Activated gamma-delta T cell treated with Interleukin-2 at 50 U/mL for 16 hours (primary cell): ENCODE results near the gene SH3BP5.

Source experiments
- DNase-seq: peaks from one replicate; pipeline ENCODE4 v3.0.0-alpha.2; 2020

The SH3BP5 gene

DNA sequence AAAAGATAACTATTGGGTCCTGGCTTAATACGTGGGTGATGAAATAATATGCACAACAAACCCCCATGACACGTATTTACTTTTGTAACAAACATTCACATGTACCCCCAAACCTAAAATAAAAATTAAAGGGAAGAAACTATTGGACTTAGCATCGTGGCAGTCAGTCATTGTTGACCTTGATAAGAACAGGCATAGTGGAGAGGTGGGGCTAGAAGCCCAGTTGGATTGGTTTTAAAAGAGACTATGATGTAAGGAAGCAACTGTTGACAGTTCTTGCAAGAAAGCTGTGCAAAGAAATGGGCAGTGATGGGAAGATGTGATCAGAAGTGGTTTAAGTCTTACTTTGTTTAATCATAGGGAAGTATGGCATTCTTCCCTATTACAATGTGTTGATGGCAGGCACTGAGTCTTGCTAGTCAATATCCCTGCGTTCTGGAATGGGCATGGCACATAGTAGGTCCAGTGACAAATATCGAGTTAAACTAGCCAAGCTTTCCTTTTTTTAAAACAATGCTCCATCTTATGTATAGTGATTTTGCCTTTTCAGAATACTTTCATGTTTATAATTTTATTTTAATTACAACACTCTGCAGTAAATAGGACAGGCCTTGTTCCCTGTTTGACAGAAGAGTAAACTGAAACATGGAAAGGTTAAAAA is 88.4 kb downstream of the SH3BP5 start:
- no peak for DNase-seq

DNA sequence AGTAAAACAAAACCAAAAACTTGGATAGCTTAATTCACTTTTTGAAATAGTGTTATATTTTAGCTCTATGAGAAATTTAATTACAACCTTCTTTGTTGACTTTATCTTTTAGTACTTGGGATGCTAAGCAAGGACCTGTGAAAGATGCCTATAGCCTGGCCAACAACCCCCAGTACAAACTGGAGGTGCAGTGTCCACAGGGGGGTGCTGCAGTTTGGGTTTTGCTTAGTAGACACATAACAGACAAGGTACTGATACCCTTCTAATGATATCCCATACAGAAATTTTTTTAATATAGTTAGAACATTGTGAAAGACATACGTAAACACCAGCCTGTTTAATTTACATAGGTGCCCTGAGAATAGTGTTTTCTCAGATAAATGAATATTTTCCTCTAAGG is 91.0 kb downstream of the SH3BP5 start:
- DNase-seq, result peak; percentile 33

DNA sequence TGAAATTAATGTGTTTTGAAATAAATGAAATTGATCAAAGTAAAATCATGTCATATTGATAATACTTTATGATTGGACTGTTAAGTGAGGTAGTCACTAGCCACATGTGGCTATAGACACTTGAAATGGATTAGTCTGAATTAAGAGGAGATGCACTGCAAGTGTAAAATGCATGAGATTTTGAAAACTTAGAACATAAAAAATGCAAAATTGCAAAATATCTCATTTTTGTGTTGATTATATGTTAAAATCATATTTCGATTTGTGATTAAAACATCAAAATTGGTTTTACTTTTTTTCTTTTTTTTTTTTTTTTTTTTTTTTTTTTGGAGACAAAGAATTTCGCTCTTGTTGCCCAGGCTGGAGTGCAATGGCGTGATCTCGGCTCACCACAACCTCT is 103.1 kb downstream of the SH3BP5 start:
- DNase-seq, result no peak

DNA sequence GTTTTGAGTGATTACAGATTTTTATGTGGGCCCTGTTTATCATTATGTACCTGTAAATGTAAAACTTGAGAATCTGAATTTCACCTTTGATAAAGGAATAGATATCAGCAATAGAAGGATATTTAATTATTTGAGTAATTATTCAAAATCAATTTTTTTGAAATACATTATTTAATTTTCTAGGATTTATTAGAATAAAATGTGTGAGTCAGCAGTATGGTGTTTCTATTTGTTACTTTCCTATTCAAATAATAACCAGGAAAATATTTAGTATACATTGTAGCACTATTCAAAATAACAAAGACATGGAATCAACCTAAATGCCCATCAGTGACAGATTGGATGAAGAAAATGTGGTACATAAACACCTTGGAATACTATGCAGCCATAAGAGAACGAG is 104.2 kb downstream of the SH3BP5 start:
- no peak for DNase-seq

DNA sequence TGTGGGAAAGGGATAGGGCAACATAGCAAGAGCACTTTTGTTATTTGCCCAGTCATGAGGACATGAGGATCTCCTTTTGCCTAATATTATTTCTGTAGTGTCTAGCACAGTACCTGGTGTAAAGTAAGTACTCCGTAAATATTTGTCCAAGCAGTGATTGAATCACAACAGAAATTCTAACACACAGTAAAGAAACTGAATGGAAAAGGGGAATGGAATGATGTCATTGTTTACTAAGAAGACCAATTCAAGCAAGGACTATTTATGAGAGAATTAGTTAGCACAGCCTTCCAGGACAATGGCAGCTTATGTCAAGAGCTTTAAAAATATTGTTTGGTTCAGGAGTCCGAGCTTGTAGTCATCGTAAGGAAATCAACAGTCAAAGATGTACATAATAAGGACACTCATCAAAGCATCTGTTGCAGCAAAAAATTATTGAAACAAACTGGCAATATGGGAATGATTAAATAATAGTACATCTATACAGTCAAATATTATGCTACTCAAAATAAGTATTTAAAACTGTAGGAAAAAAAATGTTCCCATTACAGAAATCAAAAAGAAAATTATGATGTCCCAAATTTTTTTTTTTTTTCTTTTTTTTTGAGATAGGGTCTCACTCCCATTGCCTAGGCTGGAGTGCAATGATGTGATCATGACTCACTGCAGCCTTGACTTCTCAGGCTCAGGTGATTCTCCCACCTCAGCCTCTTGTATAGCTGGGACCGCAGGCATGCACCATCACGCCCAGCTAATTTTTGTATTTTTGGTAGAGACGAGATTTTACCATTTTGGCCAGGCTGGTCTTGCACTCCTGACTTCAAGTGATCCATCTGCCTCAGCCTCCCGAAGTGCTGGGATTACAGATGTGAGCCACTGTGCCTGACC is 108.5 kb downstream of the SH3BP5 start:
- DNase-seq, result no peak

DNA sequence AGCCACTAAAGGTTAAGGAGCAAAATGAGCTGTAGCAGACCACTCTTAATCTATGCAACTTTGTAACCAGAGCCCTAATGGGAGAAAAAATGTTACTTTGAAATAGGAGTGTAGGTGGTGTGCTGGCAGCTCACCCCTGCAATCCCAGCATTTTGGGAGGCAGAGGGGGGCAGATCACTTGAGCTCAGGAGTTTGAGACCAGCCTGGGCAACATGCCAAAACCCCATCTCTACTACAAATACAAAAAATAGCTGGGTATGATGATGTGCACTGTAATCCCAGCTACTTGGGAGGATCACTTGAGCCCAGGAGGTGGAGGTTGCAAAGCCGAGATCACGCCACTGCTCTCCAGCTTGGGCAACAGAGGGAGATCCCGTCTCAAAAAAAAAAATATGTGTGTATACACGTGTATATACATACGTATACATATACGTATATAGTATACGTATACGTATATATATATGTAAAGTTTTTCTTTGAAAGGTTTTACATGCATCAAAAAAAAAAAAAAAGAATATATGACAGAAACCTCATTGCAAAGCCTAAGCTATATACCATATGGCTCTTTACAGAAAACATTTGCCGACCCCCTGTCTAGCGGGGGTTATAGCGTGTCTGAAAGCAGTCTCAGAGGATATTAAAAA is 110.7 kb downstream of the SH3BP5 start:
- DNase-seq, result no peak

DNA sequence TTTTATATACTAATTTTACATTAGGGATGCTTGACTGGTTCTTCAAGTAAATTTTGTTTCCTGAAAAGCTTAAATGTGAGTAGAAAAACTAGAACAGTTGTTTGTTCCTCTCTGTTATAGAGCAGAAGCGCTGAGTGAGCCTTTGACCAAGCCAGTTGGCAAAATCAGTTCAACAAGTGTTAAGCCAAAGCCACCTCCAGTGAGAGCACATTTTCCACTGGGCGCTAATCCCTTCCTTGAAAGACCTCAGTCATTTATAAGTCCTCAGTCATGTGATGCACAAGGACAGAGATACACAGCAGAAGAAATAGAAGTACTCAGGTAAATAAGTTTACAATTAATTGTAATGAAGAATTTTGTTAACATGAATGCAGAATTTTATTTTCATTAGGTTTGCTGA is 111.7 kb downstream of the SH3BP5 start:
- DNase-seq, result no peak

DNA sequence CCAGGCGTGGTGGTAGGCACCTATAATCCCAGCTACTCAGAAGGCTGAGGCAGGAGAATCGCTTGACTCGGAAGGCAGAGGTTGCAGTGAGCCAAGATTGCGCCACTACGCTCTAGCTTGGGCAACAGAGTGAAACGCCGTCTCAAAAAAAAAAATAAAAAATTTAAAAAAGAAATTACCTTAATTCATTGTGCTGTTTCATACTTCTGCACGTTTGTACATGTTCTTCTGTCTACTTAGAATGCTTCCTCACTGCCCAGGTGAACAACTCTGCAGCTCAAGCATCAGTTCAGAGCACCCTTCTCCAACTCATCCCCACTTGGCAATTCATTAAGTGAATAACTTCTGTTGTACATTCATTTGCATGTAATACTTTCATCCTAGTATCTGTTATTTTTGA is 112.3 kb downstream of the SH3BP5 start:
- DNase-seq, result no peak

DNA sequence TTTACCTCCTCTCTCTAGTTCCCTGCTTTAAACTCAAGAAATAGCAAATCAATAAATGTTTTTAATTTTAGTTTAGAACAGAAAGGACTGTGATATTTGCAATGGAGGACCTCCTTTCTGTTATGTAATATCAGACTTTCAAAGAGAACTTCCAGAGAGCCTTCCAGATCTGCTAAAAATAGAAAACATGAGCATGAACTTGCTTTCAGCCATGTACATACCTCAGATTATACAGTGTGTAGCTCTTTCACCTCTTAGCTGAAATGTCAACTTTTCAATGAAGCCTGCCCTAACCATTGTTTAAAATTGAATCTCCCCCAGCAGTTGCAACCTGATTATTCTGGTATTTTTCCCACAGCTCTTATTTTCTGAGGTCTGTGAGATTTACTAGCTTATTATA is 113.7 kb downstream of the SH3BP5 start:
- DNase-seq, result no peak

DNA sequence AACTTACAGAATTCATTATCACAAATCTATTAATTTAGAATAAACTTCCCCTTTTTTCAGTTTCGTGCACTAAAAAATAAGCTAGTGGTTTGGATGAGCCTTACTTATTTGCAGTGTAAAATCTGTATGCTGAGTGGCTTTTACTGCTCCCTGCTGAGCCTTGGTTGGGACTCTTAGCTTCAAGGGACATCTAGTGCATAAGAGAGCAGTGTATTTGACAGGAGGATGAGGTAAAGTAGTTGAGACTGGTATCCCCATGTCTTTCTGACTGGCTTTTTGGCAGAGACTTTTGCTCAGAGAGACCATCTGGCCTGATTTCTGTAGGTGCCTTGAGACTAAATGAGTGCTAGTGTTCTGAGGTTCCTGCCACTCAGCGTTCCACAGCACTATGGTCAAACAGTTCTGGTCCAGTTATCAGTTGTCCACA is 114.5 kb downstream of the SH3BP5 start:
- DNase-seq, result no peak

DNA sequence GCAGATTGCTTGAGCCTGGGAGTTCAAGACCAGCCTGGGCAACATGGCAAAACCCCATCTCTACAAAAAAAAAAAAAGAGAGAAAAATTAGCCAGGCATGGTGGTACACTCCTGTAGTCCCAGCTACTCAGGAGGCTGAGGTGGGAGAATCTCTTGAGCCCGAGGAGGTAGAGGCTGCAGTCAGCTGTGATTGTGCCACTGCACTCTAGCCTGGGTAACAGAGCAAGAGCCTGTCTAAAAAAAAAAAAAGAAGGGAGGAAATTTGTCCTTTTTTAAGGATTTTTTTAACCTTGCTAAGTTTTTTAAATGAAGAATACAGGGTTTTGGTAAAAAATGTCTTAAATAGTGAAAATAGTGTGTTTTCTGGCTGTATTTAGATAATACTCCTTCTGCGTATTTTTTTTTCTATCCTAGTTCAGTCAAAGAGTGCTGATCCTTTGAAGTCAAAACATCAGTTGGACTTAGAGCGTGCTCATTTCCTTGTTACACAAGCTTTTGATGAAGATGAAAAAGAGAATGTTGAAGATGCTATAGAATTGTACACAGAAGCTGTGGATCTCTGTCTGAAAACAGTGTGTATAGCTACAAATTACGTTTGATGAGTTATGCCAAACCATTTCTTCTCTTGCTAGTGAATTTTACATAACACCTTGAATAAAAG is 115.2 kb downstream of the SH3BP5 start:
- DNase-seq, result no peak

DNA sequence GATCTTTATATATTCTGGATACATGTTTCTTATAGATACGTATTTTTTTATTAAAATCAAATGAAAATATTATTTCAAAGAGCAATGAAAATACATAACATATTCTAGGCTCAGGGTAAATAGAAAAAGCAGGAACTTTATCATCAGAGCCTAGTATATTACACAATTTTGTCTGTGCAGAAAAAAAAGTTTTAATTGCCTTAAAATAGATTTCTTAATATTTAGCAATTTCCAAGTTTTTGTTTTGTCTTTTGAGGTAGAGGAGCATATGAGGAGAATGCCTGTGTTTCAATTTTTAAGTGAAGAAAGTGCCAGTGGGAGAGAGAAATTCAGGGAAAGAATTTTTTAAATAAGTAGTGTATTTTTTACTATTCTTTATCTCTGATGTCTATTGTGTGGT is 115.9 kb downstream of the SH3BP5 start:
- no peak for DNase-seq

DNA sequence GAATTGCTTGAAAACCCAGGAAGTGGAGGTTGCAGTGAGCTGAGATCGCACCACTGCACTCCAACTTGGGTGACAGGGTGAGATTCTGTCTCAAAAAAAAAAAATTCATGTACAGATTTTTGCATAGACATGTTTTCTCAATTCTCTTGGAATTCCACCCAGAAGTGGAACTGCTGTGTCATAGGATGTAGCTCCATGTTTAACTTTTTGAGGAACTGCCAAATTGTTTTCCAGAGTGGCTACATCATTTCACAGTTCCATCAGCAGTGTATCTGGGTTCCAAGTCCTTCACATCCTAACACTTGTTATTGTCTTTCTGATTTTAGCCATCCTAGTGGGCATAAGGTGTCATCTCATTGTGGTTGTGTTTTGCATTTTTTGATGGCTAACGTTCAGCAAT is 116.4 kb downstream of the SH3BP5 start:
- no peak for DNase-seq

DNA sequence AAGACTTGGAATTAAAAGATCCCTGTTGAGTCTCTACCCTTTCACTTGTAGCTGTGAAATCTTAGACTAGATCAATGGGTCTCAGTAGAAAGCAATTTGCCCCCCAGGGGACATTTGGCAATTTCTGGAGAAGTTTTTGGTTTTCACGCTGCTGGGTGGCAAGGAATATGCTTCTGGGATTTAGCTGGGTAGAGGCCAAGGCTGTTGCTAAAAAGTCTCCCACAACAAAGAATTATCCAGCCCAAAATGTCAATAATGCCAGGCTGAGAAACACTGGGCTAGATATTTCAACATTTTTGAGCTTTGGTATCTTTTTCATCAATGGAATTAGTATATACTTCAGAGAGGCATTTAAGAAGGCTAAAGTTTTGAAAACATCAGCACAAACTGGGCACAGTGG is 117.6 kb downstream of the SH3BP5 start:
- DNase-seq, result no peak

DNA sequence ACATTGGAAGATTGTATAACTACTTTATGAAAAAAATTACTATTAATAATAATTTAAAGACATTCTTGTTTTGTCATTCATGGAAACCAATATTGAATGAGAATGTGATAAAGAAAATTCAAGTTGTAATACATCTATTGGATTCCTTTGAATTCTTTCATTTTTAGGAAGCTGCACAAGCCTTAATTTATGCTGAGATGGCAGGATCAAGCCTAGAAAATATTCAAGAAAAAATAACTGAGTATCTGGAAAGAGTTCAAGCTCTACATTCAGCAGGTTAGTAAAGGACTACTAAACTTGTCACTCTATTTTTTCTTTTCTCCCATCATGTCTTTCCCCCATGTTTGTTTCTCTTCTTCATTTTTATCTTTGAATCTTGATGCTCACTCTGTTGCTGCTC is 120.4 kb downstream of the SH3BP5 start:
- DNase-seq, result no peak

DNA sequence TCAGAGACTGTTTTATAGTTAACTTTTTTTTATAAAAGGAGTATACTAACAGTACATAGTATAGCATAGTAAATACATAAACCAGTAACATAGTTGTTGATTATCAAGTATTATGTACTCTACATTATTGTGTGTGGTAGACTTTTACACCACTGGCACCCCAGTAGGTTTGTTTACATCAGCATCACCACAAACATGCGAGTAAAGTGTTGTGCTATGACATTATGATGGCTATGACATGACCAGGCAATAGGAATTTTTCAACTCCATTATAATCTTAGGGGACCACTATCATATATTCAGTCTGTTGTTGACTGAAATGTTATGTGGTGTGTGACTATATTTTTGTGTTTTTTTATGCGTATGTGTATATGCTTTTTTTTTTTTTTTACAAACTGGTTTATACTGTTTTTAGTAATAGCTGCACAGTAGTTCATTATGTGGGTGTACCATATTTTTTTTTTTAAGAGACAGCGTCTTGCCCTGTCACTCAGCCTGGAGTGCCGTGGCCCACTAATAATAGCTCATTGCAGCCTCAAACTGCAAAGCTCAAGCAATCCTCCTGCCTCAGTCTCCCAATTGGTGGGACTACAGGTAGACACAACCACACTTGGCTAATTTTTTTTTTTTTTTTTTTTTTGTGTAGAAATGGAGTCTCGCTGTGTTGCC is 124.4 kb downstream of the SH3BP5 start:
- no peak for DNase-seq

DNA sequence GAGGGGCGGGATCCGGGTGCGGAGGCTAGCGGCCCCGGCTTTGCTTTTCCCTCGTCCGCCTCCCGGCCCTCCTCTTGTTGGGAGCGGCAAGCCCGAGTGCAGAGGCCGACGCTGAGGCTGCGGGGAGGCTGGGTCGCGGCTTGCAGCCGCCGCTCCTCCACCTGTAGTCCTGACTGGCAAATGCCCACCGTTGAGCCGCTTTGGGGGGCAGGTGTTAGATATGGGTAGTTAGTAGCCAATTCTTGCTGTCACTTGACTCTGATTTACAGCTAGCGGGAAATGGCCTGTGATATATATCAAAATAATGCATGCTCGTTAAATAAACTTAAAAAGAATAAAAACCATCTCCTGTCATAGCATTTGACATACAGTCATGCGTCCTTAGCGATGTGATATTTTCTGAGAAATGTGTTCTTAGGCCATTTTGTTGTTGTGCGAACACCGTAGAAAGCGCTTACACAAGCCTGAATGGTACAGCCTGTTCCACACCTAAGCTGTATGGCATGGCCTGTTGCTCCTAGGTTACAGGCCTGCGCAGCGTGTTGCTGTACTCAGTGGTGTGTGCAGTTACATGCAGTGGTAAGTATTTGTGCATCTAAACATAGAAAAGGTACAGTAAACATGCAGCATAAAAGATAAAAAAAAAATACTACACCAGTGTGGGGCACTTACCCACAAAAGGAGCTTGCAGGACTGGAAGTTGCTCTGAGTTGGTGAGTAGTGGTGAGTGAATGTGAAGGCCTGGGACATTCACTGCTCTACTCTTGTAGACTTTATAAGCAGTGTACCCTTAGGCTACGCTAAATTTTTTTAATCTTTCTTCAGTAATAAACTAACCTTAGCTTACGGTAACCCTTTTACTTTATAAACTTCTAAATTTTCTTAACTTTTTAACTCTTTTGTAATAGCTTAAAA is 125.5 kb downstream of the SH3BP5 start:
- peak; percentile 4 for DNase-seq

DNA sequence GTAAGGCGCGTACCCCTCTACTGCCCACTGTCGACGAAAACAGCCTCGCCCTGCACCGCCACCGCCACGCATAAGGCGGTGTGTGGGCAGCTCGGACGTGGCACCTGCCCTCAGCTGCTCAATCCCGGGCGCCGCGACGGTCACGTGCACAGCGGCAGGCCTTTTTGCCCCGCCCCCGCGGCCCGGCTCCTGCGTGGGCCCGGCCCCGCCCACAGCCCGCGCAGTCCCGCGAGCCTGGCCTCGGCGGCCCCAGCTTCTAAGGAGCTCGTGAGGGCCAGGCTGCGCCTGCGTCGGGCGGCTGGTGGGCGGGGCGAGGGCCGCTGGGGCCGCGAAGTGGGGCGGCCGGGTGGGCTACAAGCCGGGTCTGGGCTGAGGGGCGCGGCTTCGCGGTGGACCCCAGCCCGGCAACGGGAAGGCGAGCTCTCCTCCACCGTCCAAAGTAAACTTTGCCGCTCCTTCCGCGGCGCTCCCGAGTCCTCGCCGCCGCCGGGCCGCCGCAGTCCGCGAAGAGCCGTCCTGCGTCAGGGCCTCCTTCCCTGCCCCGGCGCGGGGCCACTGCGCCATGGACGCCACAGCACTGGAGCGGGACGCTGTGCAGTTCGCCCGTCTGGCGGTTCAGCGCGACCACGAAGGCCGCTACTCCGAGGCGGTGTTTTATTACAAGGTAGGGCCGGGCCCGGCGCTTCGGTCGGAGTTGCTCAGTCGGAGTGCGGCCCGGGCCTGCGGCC is 126.3 kb downstream of the SH3BP5 start, which contains the start of gene CAPN7:
Gene CAPN7, plus strand, starts transcription at position 313 of the 728 bp plus-strand sequence. Its CDS starts 250 bp downstream, at position 563.
- DNase-seq, result peak; percentile 93

DNA sequence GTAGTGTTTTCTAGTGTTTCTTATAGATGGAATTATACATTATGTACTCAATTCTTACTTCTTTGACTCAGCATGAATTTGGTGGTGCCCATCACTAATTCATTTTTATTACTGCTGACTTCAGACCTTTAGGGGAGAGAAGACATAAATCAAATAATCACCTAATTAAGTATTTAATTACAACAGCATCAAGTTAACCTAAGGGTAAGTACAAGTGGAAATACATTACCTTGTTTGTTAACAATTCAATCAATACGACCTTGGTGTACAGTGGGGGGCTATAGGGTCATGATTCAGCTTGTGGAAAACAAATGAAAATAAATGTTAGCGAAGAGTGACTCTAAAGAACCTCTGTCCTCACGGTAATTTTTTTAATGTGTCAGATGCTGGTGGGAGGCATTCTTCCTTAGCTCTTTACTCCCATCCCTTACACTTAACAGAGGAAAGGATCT is 126.9 kb downstream of the SH3BP5 start:
- DNase-seq, result no peak
